SK-N-MC (cell line): ENCODE measurements around the gene SETD1B.

Experiments
- DNase-seq: peaks from one replicate; pipeline ENCODE4 v3.0.0-alpha.2; 2011; ENCODE audit warnings: low read depth, low spot score
- H3K27ac ChIP-seq: fragments of 200-600 bp; sonication (generic); 2 replicates; pipeline ENCODE4 v1.5.1; 2016; ENCODE audit warnings: mixed run types
- H3K36me3 ChIP-seq: fragments of 200-600 bp; sonication (generic); 2 replicates; pipeline ENCODE4 v1.6.1; 2017; ENCODE audit warnings: antibody characterized with exemption, low read length, mixed read lengths; ENCODE audit not compliant: insufficient read depth
- H3K4me3 ChIP-seq: fragments of 200-600 bp; sonication (generic); 2 replicates; pipeline ENCODE4 v1.5.1; 2016
- H3K9ac ChIP-seq: fragments of 200-600 bp; sonication (generic); 2 replicates; pipeline ENCODE4 v1.8.0; 2017; ENCODE audit warnings: mixed run types, mixed read lengths; ENCODE audit not compliant: insufficient read length
- H3K9me3 ChIP-seq: fragments of 200-600 bp; sonication (generic); 2 replicates; pipeline ENCODE4 v1.6.1; 2017; ENCODE audit warnings: low read depth, mild to moderate bottlenecking, antibody characterized with exemption, low read length, moderate library complexity, mixed read lengths
- EZH2 ChIP-seq: fragments of 200-600 bp; sonication (generic); IDR thresholded peaks from one replicate; pipeline ENCODE4 v1.6.1; 2017; ENCODE audit warnings: antibody characterized with exemption
- FOXP2 ChIP-seq: optimal IDR thresholded peaks from 2 replicates; pipeline ENCODE3; 2011; ENCODE audit warnings: mild to moderate bottlenecking, moderate library complexity; ENCODE audit not compliant: insufficient read depth; ENCODE audit errors: extremely low read length, control extremely low read depth
- POLR2AphosphoS5 ChIP-seq: IDR thresholded peaks from 2 replicates; pipeline ENCODE4 v1.6.1; 2012; ENCODE audit warnings: mild to moderate bottlenecking, low read depth, low read length, borderline replicate concordance

The SETD1B gene

GRCh38 chr12:121827351-121828099, 23.7 kb downstream of the SETD1B start:
- no peak overlapping the region for H3K4me3 ChIP-seq
- H3K9me3 ChIP-seq: no peaks in the 10 kb centered on the region
- DNase-seq: no peak
- no peak overlapping the region for H3K27ac ChIP-seq
- no peak overlapping the region for H3K9ac ChIP-seq
- no peak for TF ChIP-seq POLR2AphosphoS5
- no peak for TF ChIP-seq FOXP2
- TF ChIP-seq EZH2: no peak
- peaks cover 43% of the 10 kb centered on the region for H3K36me3 ChIP-seq

- H3K27ac ChIP-seq: no peak overlapping the region
- no peaks in the 10 kb centered on the region for H3K9me3 ChIP-seq
- no peak for DNase-seq
- H3K36me3 ChIP-seq: peaks cover 39% of the 10 kb centered on the region
- TF ChIP-seq EZH2 (no peak), POLR2AphosphoS5 (no peak), FOXP2 (no peak)
- H3K4me3 ChIP-seq: no peak overlapping the region
- no peak overlapping the region for H3K9ac ChIP-seq
These were observed 24.5 kb downstream of the SETD1B start for GRCh38 chr12:121828306-121828705.

- no peak overlapping the region for H3K4me3 ChIP-seq
These were observed 25.0 kb downstream of the SETD1B start for GRCh38 chr12:121828826-121829225.

GRCh38 chr12:121829250-121829918, 25.6 kb downstream of the SETD1B start:
- H3K4me3 ChIP-seq: no peak overlapping the region
- no peak overlapping the region for H3K9ac ChIP-seq
- H3K27ac ChIP-seq: no peak overlapping the region
- DNase-seq: no peak
- TF ChIP-seq POLR2AphosphoS5 (no peak), EZH2 (no peak), FOXP2 (no peak)
- H3K36me3 ChIP-seq: peaks cover 33% of the 10 kb centered on the region
- no peaks in the 10 kb centered on the region for H3K9me3 ChIP-seq

More at GRCh38 chr12:121828826-121829225, 25.0 kb downstream of the SETD1B start:
- H3K9ac ChIP-seq: no peak overlapping the region
- no peak for DNase-seq
- H3K27ac ChIP-seq: no peak overlapping the region
- H3K9me3 ChIP-seq: no peaks in the 10 kb centered on the region
- TF ChIP-seq EZH2 (no peak), POLR2AphosphoS5 (no peak), FOXP2 (no peak)
- H3K36me3 ChIP-seq: peaks cover 35% of the 10 kb centered on the region

GRCh38 chr12:121830134-121830533, 26.3 kb downstream of the SETD1B start:
- H3K4me3 ChIP-seq: no peak overlapping the region
- peaks cover 33% of the 10 kb centered on the region for H3K36me3 ChIP-seq
- no peak overlapping the region for H3K27ac ChIP-seq
- TF ChIP-seq POLR2AphosphoS5 (no peak), EZH2 (no peak), FOXP2 (no peak)
- DNase-seq: no peak
- no peak overlapping the region for H3K9ac ChIP-seq
- no peaks in the 10 kb centered on the region for H3K9me3 ChIP-seq

GRCh38 chr12:121830588-121831265, 26.9 kb downstream of the SETD1B start:
- no peak for DNase-seq

DNA sequence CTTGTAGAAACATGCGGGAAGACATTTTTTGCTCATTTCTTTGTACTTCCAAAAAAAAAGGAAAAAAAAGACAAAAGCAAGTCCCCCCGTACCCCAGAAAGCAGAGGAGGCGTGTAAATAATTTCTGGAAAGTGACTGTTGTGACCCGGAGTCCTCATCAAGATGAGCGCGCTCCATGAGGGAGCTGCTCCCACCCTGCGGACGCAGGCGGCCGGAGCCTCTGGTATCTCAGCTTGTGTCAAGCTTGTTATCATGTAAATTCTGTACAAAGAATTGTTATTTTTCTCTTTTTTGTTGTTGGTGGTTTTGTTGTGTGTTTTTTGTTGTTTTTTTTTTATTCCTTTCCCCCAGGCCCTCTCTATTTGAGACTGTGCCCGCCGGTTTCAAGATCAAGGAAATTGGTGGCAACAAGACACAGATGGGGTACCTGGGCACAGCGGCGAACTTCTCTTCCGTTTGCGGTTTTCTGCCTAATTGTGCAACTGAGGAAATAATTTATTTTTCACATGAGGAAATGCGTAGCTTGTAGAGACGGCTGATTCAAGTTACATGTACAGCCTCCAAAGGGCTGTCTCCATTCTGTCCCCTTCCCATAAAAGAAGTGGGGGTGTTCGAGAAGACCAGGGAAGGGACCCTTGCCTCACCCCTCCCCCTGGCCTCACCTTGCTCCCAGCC, 27.9 kb downstream of the SETD1B start:
- Histone ChIP-seq H3K36me3 (peaks cover 33% of the 10 kb centered on the region), H3K27ac (no peak overlapping the region), H3K9me3 (no peaks in the 10 kb centered on the region), H3K9ac (no peak overlapping the region), H3K4me3 (no peak overlapping the region)
- no peak for DNase-seq
- no peak for TF ChIP-seq EZH2
- TF ChIP-seq POLR2AphosphoS5: no peak
- no peak for TF ChIP-seq FOXP2

More at GRCh38 chr12:121830588-121831265, 26.9 kb downstream of the SETD1B start:
- Histone ChIP-seq H3K9ac (no peak overlapping the region), H3K4me3 (no peak overlapping the region), H3K27ac (no peak overlapping the region), H3K9me3 (no peaks in the 10 kb centered on the region), H3K36me3 (peaks cover 33% of the 10 kb centered on the region)
- TF ChIP-seq EZH2 (no peak), POLR2AphosphoS5 (no peak), FOXP2 (no peak)

GRCh38 chr12:121837680-121838079, 33.9 kb downstream of the SETD1B start:
- no peaks in the 10 kb centered on the region for H3K36me3 ChIP-seq
- no peak overlapping the region for H3K27ac ChIP-seq
- H3K4me3 ChIP-seq: no peak overlapping the region
- TF ChIP-seq POLR2AphosphoS5: no peak
- TF ChIP-seq EZH2: no peak
- no peak for TF ChIP-seq FOXP2
- H3K9me3 ChIP-seq: no peaks in the 10 kb centered on the region
- DNase-seq: no peak
- H3K9ac ChIP-seq: no peak overlapping the region

DNA sequence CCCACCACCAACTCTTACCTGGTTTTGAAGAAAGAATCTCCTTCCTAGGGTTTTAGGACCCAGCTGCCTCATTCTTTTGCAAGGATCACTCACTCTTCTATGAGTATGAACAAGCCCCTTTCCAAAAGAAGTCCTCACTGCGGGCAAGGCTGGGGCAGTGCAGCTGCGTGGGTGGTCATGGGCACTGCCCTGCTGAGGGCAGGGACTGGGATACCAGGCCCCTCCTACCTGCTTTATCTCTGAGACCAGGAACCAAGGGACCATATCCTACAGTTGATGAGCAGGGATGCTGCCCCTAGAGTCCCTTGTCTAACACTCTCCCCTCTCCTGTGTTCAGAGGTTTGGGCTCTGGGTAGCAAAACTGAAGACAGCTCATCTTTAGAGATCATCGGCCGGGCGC, 34.3 kb downstream of the SETD1B start:
- Histone ChIP-seq H3K36me3 (no peaks in the 10 kb centered on the region), H3K9ac (no peak overlapping the region), H3K4me3 (no peak overlapping the region), H3K9me3 (no peaks in the 10 kb centered on the region), H3K27ac (no peak overlapping the region)
- no peak for DNase-seq
- TF ChIP-seq FOXP2: no peak
